Measurements from ENCODE around the gene MED25.

The MED25 gene

DNA sequence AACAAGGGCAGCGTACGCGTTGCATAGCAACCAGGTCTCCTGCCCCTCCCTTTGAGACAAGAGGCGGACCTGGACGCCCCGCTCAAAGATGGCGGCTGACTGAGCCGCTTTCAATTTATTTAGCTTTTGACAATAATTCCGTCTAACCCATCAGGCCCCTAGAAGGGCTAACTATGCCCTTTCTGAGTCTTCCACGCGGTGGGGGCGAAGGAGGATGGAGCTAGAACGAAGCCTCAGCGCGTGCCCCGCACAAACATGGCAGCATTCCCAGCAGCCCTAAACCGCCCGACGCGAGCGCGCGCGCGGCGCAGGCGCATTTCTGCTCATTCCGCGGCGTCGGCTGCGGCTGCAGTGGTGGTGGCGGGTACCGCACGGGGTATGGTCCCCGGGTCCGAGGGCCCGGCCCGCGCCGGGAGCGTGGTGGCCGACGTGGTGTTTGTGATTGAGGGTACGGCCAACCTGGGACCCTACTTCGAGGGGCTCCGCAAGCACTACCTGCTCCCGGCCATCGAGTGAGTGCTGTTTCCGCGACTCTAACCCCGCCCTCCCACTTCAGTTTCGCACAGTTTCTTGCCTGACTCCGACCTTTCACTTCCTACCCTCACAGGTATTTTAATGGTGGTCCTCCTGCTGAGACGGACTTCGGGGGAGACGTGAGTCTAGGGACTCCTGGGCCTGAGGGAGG is at the start of gene MED25:
TSS of gene MED25 (plus strand) at position 326 of the 685 bp plus-strand sequence. CDS start at position 379, 53 bp downstream.
- peak; percentile 69 to 78 for DNase-seq (ENCODE audit: low read depth in 2 of 2)

DNA sequence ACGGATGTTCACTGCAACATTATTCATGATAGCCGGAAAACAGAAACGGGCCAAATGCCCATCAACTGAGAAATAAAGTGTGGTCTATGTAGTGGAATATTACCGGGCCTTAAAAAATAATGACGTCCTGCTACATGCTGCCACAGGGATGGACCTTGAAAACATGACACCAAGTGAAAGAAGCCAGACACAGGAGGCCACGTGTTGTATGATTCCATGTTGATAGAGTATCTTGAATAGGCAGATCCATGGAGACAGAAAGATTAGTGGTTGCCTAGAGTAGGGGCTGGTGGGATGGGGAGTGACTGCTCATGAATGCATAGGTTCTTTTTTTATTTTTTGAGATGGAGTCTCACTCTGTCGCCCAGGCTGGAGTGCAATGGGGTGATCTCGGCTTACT is 47.6 kb upstream of the MED25 start:
- no peak for DNase-seq (ENCODE audit: low read depth in 2 of 2)

DNA sequence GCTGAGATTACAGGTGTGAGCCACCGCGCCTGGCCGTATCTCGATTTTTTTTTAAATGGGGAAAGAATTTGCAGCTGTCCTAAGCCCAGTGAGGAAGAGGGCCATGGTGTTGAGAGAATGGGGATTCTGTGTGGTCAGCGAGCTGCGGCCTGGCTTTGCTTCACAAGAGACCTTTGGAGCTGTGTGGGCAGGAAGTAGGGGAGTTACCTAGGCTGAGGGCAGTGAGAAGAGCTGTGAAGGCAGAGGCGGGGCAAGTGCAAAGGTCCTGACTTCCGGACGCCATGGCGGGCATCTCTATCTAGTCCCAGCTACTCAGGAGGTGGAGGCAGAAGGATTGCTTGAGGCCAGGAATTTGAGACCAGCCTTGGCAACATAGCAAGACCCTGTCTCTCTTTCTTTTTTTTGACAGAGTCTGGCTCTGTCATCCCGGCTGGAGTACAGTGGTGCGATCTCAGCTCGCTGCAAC is 46.4 kb upstream of the MED25 start:
- DNase-seq (ENCODE audit: low read depth in 2 of 2) = no peak

DNA sequence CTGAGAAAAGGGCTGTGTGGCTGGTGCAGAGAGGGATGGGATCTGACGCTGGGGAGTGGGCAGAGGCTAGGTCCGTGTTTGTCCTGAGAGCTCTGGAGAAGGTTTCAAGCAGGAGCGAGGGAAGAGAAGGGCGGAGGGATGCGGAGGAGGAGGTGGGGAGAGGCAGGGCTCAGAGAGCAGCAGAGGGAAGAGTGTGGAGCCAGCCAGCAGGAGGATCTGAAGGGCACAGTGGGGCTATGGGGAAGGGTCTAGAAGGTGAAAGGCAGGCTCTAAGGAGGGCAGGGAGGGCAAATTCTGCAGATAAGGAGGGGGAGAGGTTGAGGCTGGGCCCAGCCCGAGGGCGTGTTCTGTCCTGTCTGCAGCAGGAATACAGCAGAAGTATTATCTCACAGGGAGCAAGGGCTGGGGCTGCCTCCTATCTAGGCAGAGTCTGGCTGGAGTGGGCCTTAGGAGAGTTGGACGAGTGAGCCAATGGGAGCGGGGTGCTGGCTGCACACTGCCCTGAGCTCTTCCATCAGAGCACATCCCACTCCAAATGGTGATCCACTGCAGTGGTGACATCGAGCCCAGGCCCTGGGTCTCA is 45.1 kb upstream of the MED25 start:
- no peak for DNase-seq (ENCODE audit: low read depth in 2 of 2)

DNA sequence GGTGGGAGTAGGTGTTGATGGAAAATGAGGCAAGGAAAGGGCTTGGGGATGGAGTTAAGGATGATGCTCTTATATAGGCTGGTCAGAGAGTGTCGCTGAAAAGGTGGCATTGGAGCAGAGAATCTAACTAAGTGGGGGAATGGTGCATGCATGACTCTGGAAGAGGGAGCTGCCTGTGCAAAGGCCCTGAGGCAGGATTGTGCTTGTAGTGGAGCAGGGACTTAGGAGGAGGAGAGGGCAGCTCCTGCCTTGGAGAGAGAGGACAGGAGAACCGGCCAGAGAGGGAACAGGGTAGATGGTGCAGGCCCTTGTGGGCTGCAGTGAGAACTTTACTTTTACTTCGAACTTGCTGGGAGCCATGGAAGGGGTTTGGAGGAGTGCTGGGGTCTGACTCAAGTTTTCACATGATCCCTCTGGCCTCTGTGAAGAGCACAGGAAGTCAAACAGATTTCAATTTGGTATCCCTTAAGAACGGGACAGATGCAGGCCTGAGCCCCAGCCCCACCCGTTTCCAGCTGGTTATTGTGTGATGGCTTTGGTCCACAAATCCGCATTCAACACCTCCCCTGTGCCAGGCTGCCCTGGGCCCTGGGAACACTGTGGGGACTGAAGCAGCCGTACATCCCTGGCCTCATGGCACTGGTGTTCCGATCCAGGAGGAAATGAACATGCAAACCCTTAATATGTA is 44.3 kb upstream of the MED25 start:
- no peak for DNase-seq (ENCODE audit: low read depth in 2 of 2)

DNA sequence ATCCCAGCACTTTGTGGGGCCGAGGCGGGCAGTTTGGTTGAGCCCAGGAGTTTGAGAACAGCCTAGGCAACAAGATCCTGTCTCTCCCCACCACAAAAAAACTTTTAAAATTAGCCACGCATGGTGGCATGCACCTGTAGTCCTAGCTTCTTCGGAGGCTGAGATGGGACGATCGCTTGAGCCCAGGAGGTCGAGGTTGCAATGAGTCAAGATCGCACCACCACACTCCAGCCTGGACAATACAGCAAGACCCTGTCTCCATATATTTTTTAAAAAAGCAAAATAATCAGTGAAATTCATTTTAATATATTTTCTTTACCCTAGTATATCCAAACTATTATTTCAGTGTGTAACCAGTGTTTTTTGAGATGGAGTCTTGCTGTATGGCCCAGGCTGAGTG is 43.1 kb upstream of the MED25 start:
- no peak for DNase-seq (ENCODE audit: low read depth in 2 of 2)

DNA sequence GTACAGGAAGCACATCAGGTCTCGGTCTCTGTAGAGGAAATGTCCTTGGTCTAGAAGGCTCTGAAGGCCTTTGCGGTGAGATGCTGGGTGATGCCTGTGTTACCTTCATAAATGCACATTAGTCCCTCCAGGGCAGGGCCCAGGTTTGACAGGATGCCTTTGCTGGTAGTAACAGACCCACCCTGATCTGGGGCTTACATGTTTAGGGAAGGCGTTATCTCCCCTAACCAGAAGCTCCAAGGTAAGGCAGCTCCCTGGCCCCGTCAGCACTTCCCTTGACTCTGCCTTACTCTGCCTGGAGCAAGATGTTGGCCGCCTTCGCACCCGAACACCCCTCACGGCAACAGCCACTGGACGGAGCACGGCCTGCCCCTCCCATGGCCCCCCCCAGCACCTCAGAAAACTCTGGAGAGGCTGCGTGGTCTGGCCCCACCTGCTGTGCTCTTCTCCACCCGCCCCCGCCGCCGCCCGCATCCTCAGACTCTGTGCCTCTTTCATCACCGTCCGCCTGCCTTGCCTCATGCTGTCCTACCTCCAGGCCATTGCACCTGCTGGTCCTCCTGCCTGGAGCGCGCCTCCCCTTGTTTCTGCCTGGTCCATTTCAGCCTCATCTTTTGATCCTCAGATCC is 42.2 kb upstream of the MED25 start:
- no peak for DNase-seq (ENCODE audit: low read depth in 2 of 2)

DNA sequence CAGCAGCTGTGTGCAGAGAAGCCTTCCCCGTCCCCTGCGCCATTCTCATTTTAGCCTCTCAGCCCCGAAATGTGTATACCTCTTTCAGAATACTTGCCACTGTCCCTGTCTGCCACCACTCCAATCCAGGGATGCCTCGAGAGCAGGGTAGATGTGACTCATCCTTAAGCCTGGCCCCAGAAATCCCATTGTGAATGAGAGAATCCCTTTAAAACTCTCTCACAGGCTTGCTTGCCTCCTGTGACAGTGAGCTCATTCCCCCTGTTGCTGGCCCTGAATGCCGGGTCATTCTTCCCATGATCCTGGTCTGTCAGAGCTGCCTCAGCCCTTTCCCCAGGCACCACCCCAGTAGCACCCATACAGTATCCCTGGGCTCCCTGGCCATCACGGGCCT is 41.7 kb upstream of the MED25 start:
- no peak for DNase-seq (ENCODE audit: low read depth in 2 of 2)

DNA sequence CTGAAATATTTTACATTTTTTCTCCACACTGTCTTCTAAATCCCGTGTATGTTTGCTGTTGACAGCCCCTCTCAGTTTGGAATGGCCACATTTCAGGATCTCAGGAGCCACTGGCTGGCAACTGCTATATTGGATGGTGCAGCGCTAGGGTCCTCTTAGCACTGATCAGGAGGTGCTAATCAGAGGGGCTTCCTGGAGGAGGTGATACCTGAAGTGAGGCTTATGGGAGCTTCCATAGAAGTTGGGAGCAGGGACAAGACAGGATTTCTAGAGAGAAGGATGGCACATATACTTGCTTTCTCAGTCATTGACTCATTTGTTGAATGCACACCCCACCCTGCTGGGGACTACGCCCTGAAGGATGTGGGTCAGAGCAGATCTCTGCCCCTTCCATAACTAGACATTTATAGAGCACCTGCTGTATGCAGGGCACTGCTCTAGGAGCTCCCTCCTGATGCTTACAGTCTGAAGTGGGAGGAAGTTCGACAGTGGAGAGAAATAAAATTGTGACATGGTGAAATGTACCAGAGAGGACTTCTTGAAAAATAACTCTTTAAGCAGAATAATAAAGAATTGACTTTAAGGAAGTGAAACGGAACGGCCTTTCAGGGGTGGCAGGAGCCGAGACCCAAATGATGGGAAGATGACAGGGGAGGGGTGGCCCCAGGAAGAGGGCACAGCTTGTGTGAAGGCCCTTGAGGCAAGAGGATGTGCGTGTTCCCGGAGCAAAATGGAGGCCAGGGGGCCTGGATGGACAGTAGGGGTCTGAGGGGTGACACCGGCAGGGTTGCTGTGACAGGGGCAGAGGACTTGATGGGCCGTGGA is 38.1 kb upstream of the MED25 start:
- no peak for DNase-seq (ENCODE audit: low read depth in 2 of 2)

DNA sequence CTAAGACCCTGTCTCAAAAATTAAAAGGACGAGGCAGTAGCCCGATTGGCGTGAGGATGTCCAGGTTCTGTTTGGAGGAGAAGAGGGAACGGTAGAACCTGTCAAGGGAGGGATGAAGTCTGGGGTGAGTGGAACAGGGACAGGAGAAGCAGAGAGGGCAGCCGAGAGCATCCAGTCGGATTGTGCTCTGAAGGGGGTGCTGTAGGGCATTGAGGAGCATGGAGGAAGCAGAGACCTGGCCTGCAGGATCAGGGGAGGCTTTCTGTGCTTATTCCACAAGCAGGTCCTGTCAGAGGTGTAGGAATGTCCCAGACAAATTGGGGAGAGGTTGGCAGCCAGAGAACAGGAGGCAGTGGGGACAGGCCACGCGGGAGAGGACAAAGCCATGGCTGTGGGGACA is 37.2 kb upstream of the MED25 start:
- no peak for DNase-seq (ENCODE audit: low read depth in 2 of 2)

DNA sequence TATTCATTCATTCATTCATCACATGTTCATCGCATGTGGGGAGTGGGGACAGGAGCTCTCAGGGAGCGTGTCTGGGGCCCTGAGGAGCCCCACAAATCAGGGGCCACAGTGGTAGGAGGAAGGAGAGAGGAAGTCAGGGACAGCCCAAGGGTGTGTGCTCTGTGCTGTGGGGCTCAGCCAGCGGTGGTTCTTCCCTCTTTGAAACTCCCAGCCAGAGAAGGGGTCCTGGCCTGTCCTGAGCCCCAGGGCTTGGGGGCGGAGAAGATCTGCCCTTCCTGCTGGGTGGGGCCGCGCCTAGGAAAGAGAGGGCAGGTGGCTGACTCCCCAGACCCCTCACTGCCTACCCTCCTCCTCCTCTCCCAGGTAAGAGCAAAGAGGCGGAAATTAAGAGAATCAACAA is 36.7 kb upstream of the MED25 start:
- DNase-seq (ENCODE audit: low read depth in 2 of 2) = no peak

DNA sequence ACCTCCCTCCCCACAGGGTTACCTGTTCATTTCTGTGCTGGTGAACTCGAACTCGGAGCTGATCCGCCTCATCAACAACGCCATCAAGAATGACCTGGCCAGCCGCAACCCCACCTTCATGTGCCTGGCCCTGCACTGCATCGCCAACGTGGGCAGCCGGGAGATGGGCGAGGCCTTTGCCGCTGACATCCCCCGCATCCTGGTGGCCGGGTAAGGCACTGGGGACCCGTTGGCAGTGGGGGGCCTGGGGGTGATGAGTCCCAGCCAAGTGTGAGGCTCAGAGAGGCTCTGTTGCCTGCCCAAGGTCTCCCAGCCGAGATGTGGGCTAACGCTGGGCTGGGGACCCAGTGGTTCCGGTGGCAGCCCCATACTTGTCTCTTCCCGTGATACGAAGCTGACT is 35.6 kb upstream of the MED25 start:
- no peak for DNase-seq (ENCODE audit: low read depth in 2 of 2)

DNA sequence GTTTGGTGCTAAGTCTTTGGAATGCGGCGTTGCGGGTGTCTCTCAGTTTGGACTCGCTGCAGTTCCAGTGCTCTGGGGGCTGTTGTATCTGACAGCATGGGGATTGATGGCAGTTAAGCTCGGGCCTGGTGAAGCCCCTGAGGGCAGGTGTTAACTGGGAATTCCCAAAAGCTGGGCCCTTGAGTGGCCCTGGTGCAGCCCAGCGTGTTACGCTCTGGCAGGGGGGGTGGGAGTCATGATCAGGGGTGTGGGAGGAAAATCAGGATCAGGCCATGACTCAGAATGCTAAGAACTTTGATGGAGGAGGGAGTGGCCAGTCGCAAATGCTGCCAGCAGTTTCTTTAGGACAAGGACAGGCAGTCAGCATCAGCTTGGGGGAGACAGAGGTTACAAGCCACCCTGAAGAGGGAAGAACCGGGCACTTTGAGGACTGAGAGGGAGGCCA is 31.7 kb upstream of the MED25 start:
- no peak for DNase-seq (ENCODE audit: low read depth in 2 of 2)

DNA sequence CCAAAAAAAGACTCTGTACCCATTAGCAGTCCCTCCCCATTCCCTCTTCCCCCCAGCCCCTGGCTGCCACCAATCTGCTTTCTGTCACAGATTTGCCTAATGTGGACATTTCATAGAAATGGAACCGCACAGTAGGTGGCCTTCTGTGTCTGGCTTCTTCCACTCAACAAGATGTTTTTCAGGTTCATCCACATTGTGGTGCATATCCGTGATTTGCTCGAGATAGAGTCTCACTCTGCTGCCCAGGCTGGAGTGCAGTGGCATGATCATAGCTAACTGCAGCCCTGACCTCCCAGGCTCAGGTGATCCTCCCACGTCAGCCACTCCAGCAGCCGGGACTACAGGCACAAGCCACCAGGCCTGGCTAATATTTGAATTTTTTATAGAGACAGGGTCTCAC is 30.3 kb upstream of the MED25 start:
- DNase-seq (ENCODE audit: low read depth in 2 of 2) = no peak

DNA sequence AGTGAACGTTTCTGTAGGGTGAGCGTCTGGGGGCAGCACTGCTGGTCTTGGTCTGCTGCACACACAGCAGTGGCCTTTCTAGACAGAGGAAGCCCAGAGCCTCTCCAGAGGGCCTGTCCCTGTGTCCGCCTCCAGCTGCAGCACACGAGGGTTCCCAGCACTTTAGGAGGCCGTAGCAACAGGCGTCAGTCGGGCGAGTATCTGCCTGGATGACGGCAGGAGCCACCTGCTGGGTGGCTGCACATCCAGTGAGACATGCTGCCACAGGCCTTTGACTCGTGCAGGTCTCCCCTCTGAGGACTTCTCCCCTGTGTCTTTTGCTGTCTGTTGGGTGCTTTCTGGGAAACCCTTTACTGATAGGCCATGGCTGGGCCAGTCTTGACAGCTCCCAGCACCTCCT is 29.2 kb upstream of the MED25 start:
- no peak for DNase-seq (ENCODE audit: low read depth in 2 of 2)

DNA sequence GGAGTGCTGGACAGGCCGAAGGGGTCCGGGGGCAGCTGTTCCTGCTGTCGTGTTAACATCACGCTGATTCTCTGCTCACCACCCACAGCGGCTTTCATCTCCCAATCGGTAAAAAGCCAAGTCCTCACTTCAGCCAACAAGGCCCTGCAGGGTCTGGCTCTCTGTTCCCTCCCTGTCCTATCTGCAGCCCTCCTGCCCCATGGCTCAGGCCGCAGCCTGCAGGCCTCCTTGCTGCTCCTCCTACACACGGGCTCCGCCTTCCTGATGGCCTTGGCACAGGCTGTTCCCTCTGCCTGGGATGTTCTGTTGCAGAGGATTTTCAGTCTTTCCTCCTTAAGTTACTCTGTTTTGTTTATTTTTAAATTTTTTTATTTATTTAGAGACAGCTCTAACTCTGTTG is 27.2 kb upstream of the MED25 start:
- DNase-seq (ENCODE audit: low read depth in 2 of 2) = no peak

DNA sequence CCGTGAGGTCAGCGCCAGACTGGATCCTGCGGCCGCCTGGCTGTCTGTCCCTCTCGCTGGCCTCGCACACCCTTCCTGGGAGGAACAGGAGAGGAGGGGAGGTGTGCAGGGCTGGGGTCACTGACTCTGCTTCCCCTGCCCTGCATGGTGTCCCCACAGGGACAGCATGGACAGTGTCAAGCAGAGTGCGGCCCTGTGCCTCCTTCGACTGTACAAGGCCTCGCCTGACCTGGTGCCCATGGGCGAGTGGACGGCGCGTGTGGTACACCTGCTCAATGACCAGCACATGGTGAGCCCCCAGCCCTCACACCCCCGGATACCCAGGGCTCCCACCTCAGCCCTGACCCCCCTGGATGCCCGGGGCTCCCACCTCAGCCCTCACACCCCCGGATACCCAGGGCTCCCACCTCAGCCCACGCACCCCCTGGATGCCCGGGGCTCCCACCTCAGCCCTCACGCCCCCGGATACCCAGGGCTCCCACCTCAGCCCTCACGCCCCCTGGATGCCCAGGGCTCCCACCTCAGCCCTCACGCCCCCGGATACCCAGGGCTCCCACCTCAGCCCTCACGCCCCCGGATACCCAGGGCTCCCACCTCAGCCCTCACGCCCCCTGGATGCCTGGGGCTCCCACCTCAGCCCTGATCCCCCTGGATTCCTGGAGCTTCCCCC is 26.2 kb upstream of the MED25 start:
- DNase-seq (ENCODE audit: low read depth in 2 of 2) = no peak

DNA sequence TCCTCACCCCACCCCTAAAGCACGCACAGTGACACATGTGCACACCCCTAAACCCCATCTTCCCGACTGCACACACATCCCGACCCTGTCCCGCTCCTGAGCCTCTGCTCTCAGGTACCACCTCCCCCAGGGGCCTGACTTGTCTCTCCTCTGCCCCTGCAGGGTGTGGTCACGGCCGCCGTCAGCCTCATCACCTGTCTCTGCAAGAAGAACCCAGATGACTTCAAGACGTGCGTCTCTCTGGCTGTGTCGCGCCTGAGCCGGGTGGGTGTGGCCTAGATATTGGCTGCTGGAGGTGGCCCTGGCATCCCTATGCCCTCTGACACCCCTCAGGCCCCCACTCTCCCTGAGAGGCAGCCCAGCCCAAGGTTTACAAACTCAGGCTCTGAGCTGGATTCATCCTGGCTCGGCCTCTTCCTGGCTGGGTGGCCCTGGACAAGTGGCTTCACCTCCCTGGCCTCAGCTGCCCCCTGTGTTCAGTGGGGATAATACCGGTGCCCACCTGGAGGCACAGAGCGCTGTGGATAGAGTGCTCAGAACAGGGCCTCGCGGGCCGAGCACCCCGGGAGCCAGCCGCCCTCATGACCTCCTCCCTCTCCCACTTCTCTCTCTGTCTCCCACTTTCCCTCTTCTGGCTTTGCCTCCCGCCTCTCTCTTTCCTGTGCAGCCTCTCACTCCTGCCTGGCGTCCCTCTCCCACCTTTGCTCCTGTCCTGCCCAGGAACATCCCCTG is 25.1 kb upstream of the MED25 start:
- DNase-seq (ENCODE audit: low read depth in 2 of 2) = no peak

DNA sequence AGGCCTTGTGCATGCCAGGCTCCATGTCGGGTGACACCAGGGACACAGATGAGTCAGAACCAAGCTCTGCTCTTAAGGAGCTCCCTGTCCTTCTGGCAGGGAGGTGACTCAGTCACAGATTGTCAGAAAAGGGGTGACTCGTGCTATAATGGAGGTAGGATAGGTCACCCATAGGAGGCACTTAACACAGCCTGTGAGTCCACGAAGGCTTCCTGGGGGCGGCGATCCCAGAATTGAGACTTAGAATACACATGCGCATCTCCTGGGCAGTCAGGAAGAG is 24.6 kb upstream of the MED25 start:
- DNase-seq (ENCODE audit: low read depth in 2 of 2) = no peak

DNA sequence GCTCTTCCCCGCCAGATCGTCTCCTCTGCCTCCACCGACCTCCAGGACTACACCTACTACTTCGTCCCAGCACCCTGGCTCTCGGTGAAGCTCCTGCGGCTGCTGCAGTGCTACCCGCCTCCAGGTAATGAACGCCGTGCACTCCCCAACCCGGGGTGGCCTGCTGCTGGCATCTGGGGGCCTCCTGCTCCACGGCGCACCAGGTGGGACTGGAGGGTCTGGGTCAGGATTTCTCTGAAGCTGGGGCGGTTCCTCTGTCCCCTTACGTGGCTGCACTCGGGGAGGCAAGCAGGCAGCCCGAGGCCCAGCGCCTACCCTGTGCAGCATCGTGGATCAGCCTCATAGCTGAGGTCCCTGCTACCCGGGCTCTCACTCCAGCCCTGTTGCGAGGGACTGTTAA is 22.5 kb upstream of the MED25 start:
- DNase-seq (ENCODE audit: low read depth in 2 of 2) = no peak

DNA sequence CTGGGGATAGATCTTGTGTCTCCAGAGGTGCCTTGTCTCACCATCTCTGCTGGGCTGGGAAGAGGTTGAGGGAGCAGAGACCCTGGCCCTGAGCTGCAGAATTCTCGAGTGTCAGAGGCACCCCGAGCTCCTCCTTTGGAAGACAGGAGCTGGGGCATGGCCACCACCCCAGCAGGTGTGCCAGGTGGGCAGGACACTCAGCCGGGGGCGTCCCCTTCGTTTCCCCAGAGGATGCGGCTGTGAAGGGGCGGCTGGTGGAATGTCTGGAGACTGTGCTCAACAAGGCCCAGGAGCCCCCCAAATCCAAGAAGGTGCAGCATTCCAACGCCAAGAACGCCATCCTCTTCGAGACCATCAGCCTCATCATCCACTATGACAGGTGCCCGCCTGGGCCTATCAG is 19.5 kb upstream of the MED25 start:
- no peak for DNase-seq (ENCODE audit: low read depth in 2 of 2)

Measured in stimulated activated CD8-positive, alpha-beta memory T cell treated with anti-CD3 and anti-CD28 coated beads, Interleukin-2, amount 100 ng/mL, for 1 hour (primary cell).